Stimulated activated CD8-positive, alpha-beta memory T cell treated with anti-CD3 and anti-CD28 coated beads, Interleukin-7, amount 100 ng/mL, for 1 hour (primary cell): ENCODE data around the gene ZNF740.
"Not testable (repeated sequence)": the region's sequence is repeated elsewhere in the genome, so short reads cannot be mapped to it uniquely, and the experiment has no call there.

Source experiments
- DNase-seq, 2 donors: peaks; one replicate each; pipeline ENCODE4 v3.0.0-alpha.2; 2020; ENCODE audit warnings: low read depth in 2 of 2

ZNF740 gene

DNA sequence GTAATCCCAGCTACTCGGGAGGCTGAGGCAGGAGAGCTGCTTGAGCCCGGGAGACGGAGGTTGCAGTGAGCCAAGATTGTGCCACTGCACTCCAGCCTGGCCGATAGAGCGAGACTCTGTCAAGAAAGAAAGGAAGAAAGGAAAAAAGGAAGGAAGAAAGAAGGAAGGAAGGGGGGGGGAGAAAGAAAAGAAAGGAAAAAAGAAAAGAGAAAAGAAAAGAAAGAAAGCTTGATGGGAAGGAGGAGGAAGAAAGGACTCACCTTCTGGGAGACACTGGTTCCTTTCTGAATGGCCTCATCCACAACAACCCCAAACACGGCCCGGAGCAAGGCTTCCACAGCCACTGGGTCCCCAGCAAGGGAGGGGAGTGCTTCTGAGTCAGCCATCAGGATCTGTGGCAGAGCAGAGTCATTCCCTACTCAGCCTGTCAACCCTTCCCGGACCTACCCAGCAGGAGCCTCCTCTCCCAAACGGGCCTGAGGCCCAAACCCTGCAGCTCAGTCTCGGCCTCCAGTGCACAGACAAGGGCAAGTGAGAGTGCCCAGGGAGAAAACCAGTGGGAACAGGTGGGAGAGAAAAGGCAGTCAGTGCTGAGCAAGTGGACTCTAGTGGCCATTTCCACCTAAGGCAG lies 7.3 kb upstream of the ZNF740 start:
- no peak for DNase-seq

- no peak for DNase-seq
Observed at GRCh38 chr12:53174881-53175491, 5.5 kb upstream of the ZNF740 start.

DNA sequence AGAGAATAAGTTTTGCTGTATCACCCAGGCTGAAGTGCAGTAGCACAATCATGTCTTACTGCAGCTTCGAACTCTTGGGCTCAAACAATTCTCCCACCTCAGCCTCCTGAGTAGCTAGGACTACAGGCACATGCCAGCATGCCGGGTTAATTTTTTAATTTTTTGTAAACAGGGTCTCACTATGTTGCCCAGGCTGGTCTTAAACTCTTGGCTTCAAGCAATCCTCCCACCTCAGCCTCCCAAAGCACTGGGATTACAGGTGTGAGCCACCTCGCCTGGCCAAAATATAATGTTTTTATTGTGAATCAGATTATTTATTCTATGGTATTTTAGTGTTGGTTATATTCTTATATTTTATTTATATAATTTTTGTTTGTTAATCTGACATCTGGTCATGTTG lies 3.8 kb upstream of the ZNF740 start:
- DNase-seq, result no peak

DNA sequence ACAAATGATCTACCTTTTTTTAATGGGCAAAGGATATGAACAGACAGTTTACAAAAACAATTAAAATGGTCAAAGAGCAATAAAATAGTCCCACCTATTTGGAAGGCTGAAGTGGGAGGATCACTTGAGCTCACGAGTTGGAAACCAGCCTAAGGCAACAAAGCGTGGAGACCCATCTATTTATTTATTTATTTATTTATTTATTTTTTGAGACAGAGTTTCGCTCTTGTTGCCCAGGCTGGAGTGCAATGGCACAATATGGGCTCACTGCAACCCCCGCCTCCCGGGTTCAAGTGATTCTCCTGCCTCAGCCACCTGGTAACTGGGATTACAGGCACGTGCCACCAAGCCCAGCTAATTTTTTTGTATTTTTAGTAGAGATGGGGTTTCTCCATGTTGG lies 3.1 kb upstream of the ZNF740 start:
- DNase-seq, result not testable (repeated sequence)

DNA sequence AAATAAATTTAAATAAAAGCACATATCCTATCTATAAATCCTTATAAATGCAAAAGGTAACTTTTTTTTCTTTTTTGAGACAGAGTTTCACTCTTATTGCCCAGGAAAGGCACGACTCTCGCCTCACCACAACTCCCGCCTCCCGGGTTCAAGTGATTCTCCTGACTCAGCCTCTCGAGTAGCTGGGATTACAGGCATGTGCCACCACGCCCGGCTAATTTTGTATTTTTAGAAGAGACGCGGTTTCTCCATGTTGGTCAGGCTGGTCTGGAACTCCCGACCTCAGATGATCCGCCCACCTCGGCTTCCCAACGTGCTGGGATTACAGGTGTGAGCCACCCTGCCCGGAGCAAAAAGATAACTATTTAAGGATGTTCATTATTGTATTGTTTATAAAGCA lies 1.7 kb upstream of the ZNF740 start:
- DNase-seq, result not testable (repeated sequence)

DNA sequence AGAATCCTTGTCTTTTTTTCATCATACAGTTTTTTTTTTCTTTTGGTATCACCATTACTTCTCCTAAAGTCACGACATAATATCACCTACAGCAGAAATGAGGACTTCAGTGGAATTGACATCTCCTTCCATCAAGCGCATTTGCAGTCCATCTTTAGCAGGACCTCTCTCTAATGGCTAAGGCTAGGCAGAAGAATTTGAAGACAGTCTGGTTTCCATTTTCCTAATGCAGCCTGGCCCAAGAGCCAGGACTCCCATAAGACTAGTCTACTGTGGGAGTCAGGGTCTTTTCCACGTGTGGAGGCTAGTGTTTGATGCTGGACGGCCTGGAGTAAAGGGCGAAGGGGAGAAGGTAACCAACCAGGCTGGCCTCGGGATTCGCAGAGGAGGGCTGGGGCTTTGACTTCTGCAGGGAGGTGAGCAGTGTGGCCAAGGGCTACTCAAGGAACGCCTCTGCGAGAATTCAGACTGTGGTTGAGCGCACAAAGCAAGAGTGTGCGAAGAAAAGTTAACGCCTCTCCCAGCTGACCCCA lies 769 bp upstream of the ZNF740 start:
- no peak for DNase-seq

DNA sequence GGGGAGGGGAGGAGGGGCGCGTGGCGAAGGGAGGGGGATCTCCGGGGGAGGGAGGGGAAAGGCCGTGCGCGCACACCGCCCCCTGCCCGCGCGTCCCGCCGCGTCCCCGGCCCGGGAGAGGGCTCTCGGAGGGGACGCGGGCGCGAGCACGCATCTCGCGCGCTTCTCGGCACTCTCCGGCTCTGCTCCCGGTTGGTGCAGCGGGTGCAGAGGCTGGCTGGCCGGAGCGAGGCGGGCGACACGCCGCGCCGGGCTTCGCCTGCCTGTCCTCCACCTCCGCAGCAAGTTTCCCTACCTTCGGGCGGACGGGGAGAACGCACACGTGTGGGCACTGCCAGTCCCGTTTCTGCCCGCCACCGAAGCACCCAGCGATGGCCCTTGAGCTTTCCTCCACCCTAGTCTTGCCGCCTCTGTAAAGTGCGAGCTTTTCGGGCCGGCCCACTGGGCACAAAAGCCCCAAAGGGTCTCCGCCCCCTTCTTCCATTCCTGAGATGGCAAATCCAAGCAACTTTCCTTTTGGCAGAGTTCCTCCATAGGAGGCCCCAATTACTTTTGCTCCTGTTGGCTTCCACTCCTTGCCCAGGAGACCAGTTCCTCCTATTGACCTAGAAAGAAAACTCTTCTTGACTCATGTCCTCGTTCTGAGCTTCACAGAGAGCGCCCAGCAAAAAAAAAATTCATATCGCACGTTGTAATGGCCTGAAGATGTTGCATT lies 566 bp downstream of the ZNF740 start:
- peak; percentile 48 to 50 for DNase-seq

- no peak for DNase-seq
Observed at GRCh38 chr12:53181935-53182334, 1.4 kb downstream of the ZNF740 start.

GRCh38 chr12:53182903-53183302 lies 2.4 kb downstream of the ZNF740 start:
- DNase-seq, result no peak

- DNase-seq, result no peak
Observed at GRCh38 chr12:53184828-53185227, 4.3 kb downstream of the ZNF740 start.

DNA sequence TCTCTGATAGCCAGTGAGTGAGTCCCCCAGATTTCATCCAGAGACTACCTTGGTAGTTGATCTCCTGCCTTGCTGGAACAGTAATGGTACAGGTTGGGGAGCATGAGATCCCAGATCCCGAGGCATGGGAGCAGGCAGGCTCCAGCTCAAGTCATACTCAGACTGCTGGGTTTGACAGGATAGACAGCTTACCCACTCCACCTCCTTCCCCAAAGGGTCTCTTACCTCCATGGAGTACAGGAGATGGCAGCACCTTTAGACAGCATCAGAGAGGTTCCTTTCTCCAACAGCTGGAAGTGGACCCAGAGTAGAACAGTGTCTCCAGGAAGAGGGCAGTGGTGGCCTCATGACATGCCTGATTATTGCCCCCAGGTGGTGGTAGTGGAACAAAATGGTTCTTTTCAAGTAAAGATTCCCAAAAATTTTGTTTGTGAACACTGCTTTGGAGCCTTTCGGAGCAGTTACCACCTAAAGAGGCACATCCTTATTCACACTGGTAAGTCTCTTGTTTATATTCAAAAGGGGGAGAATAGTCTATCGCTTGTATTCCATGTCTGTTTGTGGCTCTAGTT lies 5.1 kb downstream of the ZNF740 start:
- DNase-seq, result no peak

DNA sequence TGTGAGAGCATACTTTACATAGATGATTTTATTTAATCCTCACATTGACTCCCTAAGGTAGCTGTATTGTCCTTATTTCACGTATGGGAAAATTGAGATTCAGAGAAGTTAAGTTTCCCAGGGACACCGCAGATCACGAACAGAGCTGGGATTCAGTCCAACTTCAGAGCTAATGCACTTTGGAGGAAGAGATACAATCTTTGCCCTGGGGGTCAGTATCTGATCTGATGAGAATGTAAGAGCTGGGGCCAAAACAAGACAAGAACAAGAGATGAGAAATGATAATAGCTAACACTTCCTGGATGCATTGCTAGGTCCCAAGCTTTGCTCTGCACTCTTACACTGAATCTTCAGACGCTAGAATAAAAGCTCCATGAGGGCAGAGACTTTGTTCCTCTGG lies 6.2 kb downstream of the ZNF740 start:
- no peak for DNase-seq

DNA sequence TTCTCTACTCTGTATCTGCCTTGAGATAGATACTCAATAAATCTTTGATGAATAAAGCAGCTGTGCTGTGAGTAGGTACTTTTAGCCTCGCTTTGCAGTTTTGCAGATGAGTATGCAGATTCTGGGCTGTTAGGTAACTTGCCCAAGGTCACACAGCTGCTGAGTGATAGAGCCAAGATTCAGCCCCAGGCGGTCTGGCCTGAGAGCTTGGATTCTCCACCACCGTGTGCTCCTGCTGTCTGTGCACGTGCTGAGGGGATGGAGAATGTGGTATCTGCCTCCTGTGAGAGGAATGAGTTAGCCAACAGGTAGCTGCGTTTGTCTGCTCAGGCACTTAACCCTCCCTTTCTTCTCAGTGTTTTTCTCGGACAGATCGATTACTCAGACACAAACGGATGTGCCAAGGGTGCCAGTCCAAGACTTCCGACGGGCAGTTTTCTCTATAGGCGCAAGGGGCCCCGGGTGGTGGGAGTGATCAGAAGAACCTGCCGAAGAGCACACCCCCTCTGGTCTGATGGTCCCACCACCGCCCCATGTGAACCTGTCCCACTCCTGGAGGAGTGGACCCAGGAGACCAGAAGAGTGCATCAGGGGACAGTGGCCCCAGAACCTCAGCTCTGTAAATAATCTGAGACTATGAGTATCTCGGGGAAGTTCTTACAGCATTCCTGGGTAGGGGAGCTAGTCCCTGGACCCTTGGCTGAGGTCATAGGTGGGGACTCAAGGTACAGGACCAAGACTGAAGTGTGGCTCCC lies 6.8 kb downstream of the ZNF740 start:
- DNase-seq, result no peak

DNA sequence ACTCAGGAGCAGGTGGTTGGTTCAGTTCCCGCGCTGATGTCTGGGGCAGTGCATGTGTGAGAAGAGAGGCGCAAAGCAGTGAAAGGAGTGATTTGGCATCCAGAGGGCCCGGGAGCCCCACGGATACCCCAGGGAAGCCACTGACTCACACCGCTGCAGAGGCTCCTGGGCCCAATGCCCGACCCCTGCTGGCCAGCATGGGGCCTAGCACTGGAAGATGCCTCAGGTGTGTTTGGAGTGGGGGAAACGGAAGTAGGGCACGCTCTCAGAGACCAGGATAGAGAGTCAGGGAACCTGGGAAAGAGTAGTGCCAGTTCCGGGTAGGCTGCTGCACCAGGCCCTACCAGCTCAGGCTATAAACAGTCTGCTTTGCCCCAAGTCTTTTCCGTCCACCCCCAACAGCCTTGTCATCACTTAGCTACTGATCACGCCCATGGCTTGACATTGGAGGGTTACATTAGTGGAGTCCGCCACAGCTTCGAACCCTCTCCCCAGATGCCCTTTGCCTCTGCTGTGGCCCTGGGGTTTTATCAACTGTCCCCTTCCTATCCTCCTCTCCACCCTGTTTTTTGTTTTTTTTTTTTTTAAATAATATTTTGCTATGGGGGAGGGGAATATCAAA lies 9.7 kb downstream of the ZNF740 start:
- peak in 1 of 2 donors; percentile 31 for DNase-seq

- DNase-seq, result no peak
Observed at GRCh38 chr12:53191096-53191884, 10.8 kb downstream of the ZNF740 start.

- DNase-seq, result no peak
Observed at GRCh38 chr12:53191885-53192530, 11.5 kb downstream of the ZNF740 start.

- DNase-seq, result no peak
Observed at GRCh38 chr12:53192531-53193021, 12.1 kb downstream of the ZNF740 start.

- DNase-seq, result no peak
Observed at GRCh38 chr12:53193040-53193439, 12.5 kb downstream of the ZNF740 start.

DNA sequence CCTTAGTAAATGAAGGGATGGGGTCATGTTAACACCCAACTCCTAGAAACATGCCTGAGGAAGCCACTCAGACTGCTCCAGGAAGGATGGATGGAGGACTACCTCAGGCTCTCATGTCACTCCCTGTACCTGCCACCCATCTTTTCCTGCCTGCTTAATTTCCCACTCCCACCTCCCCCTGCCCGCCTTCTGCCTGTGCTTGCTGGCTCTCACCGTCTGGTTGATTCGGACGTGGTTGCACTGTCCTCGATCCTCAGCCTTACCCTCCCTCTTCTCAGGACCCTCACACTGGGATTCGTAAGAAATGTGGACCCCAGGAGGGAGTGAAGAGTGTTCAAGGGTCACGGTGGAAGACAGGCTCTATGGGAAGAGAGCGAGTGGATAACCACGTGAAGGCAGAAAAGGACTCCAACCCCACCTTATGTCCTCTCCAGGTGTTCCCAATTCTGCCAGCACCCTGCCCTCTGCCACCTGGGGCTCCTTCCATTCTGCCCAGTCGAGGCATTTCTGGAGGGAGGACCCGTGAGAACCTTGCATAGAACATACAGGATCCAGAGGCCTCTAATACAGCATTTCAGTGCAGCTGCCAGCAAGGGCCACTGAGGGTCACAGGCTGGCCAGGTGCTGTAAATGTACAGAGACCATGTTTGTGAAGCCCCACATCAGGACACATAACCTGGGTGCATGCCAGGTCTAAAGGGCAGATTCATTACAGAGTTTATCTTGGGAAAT lies 13.6 kb downstream of the ZNF740 start:
- no peak for DNase-seq
